ENCODE data around the gene PATJ.

PATJ gene

DNA sequence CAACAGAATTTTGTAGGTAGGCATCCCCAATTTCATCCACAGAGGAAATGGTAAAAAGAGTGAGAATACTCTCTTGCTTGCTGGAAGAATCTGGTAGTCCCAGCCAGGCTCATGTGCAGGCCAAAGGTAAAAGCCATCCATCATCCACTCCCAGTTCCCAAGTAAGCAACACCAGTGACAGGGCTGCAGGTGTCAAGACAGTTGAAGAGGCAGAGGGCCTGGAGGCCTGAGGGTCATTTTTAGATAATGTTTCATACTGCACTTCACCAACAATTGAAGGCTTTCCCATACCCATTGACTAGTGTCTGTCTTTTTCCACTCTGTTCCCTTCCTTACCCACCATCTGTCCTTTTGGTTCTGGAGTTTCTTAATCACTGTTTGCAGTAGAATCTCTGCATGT, 310.7 kb downstream of the PATJ start:
- Histone ChIP-seq H3K9me3 (ENCODE audit: control insufficient read depth, insufficient read depth, low read depth, low read length) (no peaks in the 10 kb centered on the region), H3K4me1 (ENCODE audit: control insufficient read depth, insufficient read depth, low read length) (no peaks in the 10 kb centered on the region), H3K4me3 (ENCODE audit: low read depth, low read length) (no peak overlapping the region), H3K36me3 (ENCODE audit: control insufficient read depth in 2 of 2, insufficient read depth in 1 of 2, low read length in 2 of 2) (no peaks in the 10 kb centered on the region), H3K27ac (ENCODE audit: extremely low read depth, low read depth, low read length) (no peak overlapping the region)
- TF ChIP-seq, protein P1, sequence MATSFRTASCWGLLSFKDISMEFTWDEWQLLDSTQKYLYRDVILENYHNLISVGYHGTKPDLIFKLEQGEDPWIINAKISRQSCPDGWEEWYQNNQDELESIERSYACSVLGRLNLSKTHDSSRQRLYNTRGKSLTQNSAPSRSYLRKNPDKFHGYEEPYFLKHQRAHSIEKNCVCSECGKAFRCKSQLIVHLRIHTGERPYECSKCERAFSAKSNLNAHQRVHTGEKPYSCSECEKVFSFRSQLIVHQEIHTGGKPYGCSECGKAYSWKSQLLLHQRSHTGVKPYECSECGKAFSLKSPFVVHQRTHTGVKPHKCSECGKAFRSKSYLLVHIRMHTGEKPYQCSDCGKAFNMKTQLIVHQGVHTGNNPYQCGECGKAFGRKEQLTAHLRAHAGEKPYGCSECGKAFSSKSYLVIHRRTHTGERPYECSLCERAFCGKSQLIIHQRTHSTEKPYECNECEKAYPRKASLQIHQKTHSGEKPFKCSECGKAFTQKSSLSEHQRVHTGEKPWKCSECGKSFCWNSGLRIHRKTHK (tag by site-specific recombination; IDR thresholded peaks at IDR 0.05): no peak
- no peak for TF ChIP-seq ZNF223 (tag by site-specific recombination; IDR thresholded peaks at IDR 0.05)
- TF ChIP-seq ZNF76 (tag by site-specific recombination; IDR thresholded peaks at IDR 0.05; ENCODE audit: borderline replicate concordance, low read depth): no peak
- TF ChIP-seq EGR2 (tag by site-specific recombination; IDR thresholded peaks at IDR 0.05; ENCODE audit: low read depth): no peak
- TF ChIP-seq MEIS1 (CRISPR knock-in tag; IDR thresholded peaks at IDR 0.05; ENCODE audit: borderline replicate concordance): no peak
- TF ChIP-seq ZNF510 (tag by site-specific recombination; IDR thresholded peaks at IDR 0.05; ENCODE audit: insufficient replicate concordance): no peak
- no peak for TF ChIP-seq GFI1B (tag by site-specific recombination; IDR thresholded peaks at IDR 0.05)
- TF ChIP-seq, protein P2, sequence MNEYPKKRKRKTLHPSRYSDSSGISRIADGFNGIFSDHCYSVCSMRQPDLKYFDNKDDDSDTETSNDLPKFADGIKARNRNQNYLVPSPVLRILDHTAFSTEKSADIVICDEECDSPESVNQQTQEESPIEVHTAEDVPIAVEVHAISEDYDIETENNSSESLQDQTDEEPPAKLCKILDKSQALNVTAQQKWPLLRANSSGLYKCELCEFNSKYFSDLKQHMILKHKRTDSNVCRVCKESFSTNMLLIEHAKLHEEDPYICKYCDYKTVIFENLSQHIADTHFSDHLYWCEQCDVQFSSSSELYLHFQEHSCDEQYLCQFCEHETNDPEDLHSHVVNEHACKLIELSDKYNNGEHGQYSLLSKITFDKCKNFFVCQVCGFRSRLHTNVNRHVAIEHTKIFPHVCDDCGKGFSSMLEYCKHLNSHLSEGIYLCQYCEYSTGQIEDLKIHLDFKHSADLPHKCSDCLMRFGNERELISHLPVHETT (tag by site-specific recombination; IDR thresholded peaks at IDR 0.05): no peak
- TF ChIP-seq ZNF654 (tag by site-specific recombination; IDR thresholded peaks at IDR 0.05; ENCODE audit: low read depth): no peak
- TF ChIP-seq ZNF302 (tag by site-specific recombination; IDR thresholded peaks at IDR 0.05; ENCODE audit: low read depth): no peak
- TF ChIP-seq ZNF324 (tag by site-specific recombination; IDR thresholded peaks at IDR 0.05): no peak
- TF ChIP-seq MZF1 (tag by site-specific recombination; IDR thresholded peaks at IDR 0.05; ENCODE audit: borderline replicate concordance): no peak
- TF ChIP-seq ZFP41 (tag by site-specific recombination; IDR thresholded peaks at IDR 0.05; ENCODE audit: borderline replicate concordance): no peak
- TF ChIP-seq SALL2 (tag by site-specific recombination; IDR thresholded peaks at IDR 0.05; ENCODE audit: borderline replicate concordance): no peak
- POLR2A ChIA-PET: no interaction called here
- CTCF ChIA-PET: interaction anchor here (0.6 kb wide), 1 partner anchor 60 kb away, joined by 5 read pairs; no protein-coding TSS in a partner anchor

DNA sequence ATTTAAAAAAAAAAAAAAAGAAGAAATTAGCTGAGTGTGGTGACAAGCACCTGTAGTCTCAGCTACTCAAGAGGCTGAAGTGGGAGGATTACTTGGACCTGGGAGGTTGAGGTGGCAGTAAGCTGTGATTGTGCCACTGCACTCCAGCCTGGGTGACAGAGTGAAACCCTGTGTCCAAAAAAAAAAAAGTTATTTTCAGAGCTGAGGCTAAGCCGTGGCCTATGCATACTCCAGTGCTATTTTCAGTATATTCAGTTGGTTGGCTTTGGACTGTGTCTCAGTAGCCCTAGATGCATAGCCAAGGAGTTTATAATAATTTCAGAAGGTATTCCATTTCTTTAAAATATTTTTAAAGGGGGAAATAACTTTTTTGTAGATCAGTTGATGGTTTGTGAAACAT, 311.9 kb downstream of the PATJ start:
- H3K27ac ChIP-seq (ENCODE audit: extremely low read depth, low read depth, low read length): no peak overlapping the region
- POLR2A ChIA-PET: interaction anchor here (0.6 kb wide), 1 partner anchor 1067 kb away, joined by 3 read pairs; no protein-coding TSS in a partner anchor

More for the DNA sequence above, 311.9 kb downstream of the PATJ start:
- Histone ChIP-seq H3K4me3 (ENCODE audit: low read depth, low read length) (no peak overlapping the region), H3K36me3 (ENCODE audit: control insufficient read depth in 2 of 2, insufficient read depth in 1 of 2, low read length in 2 of 2) (no peaks in the 10 kb centered on the region), H3K9me3 (ENCODE audit: control insufficient read depth, insufficient read depth, low read depth, low read length) (no peaks in the 10 kb centered on the region), H3K4me1 (ENCODE audit: control insufficient read depth, insufficient read depth, low read length) (no peaks in the 10 kb centered on the region)
- CTCF ChIA-PET: interaction anchor here (0.7 kb wide), 1 partner anchor 14 kb away, joined by 5 read pairs; no protein-coding TSS in a partner anchor
- TF ChIP-seq ZNF548 (tag by site-specific recombination; IDR thresholded peaks at IDR 0.05) (no peak), ZNF529 (tag by site-specific recombination; IDR thresholded peaks at IDR 0.05; ENCODE audit: insufficient replicate concordance) (no peak), ZBTB7A (tag by site-specific recombination; IDR thresholded peaks at IDR 0.05; ENCODE audit: low read depth) (no peak), ZNF426 (tag by site-specific recombination; IDR thresholded peaks at IDR 0.05) (no peak), ZNF768 (tag by site-specific recombination; IDR thresholded peaks at IDR 0.05) (no peak)
- TF ChIP-seq, protein P3, sequence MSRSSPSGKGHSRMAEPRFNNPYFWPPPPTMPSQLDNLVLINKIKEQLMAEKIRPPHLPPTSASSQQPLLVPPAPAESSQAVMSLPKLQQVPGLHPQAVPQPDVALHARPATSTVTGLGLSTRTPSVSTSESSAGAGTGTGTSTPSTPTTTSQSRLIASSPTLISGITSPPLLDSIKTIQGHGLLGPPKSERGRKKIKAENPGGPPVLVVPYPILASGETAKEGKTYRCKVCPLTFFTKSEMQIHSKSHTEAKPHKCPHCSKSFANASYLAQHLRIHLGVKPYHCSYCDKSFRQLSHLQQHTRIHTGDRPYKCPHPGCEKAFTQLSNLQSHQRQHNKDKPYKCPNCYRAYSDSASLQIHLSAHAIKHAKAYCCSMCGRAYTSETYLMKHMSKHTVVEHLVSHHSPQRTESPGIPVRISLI (tag by site-specific recombination; IDR thresholded peaks at IDR 0.05): no peak
- TF ChIP-seq, protein P4, sequence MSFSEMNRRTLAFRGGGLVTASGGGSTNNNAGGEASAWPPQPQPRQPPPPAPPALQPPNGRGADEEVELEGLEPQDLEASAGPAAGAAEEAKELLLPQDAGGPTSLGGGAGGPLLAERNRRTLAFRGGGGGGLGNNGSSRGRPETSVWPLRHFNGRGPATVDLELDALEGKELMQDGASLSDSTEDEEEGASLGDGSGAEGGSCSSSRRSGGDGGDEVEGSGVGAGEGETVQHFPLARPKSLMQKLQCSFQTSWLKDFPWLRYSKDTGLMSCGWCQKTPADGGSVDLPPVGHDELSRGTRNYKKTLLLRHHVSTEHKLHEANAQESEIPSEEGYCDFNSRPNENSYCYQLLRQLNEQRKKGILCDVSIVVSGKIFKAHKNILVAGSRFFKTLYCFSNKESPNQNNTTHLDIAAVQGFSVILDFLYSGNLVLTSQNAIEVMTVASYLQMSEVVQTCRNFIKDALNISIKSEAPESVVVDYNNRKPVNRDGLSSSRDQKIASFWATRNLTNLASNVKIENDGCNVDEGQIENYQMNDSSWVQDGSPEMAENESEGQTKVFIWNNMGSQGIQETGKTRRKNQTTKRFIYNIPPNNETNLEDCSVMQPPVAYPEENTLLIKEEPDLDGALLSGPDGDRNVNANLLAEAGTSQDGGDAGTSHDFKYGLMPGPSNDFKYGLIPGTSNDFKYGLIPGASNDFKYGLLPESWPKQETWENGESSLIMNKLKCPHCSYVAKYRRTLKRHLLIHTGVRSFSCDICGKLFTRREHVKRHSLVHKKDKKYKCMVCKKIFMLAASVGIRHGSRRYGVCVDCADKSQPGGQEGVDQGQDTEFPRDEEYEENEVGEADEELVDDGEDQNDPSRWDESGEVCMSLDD (tag by site-specific recombination; IDR thresholded peaks at IDR 0.05): no peak
